Gastrocnemius medialis (tissue), 4 donors: ENCODE results near the gene CAV1. TPM values are rescaled to one million over a fixed set of nuclear protein-coding genes. Genes with fewer than 3 reads are reported as not detected.

Source experiments
- ATAC-seq, 2 donors: fragments of 150-250 bp; one replicate each; pipeline ENCODE4 v1.9.1; 2016
- DNase-seq, 2 donors: peaks; one replicate each; pipeline ENCODE4 v3.0.0-alpha.2; 2019
- H3K27ac ChIP-seq, 4 donors: fragments of 200-600 bp; sonication (generic); 1 replicate in 1 of 4; 2 replicates in 3 of 4; pipeline ENCODE4 v1.5.1; 2016 to 2018; ENCODE audit warnings: mild to moderate bottlenecking in 2 of 4, moderate library complexity in 1 of 4
- H3K27me3 ChIP-seq, 3 donors: fragments of 200-600 bp; sonication (generic) in 2 of 3; 1 replicate in 1 of 3; 2 replicates in 2 of 3; pipeline versions ENCODE4 v1.5.1 to v1.6.0; 2016 to 2019; ENCODE audit warnings: mild to moderate bottlenecking in 1 of 3, moderate library complexity in 1 of 3
- H3K36me3 ChIP-seq, 2 donors: fragments of 200-600 bp; sonication (generic) in 1 of 2; one replicate each; pipeline ENCODE4 v1.5.1; 2017 to 2018
- H3K4me1 ChIP-seq, 2 donors: fragments of 200-600 bp; sonication (generic) in 1 of 2; one replicate each; pipeline ENCODE4 v1.5.1; 2016 to 2017; ENCODE audit warnings: mild to moderate bottlenecking in 2 of 2
- H3K4me3 ChIP-seq, 4 donors: fragments of 200-600 bp; sonication (generic) in 3 of 4; 1 replicate in 1 of 4; 2 replicates in 3 of 4; pipeline ENCODE4 v1.5.1; 2016 to 2019; ENCODE audit warnings: mild to moderate bottlenecking in 2 of 4
- H3K9me3 ChIP-seq, 3 donors: fragments of 200-600 bp; sonication (generic) in 2 of 3; 1 replicate in 1 of 3; 2 replicates in 2 of 3; pipeline ENCODE4 v1.5.1; 2016 to 2019
- POLR2A ChIP-seq, 2 donors: fragments of 450-650 bp; IDR thresholded peaks; one replicate each; pipeline ENCODE4 v1.6.1; 2017; ENCODE audit warnings: antibody characterized with exemption in 2 of 2, mild to moderate bottlenecking in 2 of 2, moderate library complexity in 2 of 2
- in situ Hi-C, 4 donors: fragments of 200-750 bp; cut with MboI; loops; one replicate each; pipeline versions ENCODE4 v1.15.0 to v1.8.0; 2017; ENCODE audit warnings: low sequenced_read_pairs in 4 of 4
- intact Hi-C: fragments of 100-400 bp; cut with DNase I; formaldehyde crosslinking; loops from one replicate; pipeline ENCODE4 v1.15.1; 2023; ENCODE audit warnings: low total_unique reads
- total RNA-seq, 4 donors: library from RNA; depleted of rRNA; stranded (reverse); fragments of >200 nt; gene quantifications; one replicate each; pipeline versions ENCODE4 v1.1.0 to v1.2.3, GENCODE V29; 2016
- TF ChIP-seq, protein P1 (sequence below), 5 experiments: fragments of 450-650 bp in 3 of 5; fragments of 200-600 bp in 2 of 5; sonication (generic) in 2 of 5; IDR thresholded peaks in 4 of 5; conservative IDR thresholded peaks in 1 of 5; 1 replicate in 4 of 5; 2 replicates in 1 of 5; pipeline ENCODE4 v1.5.1; 2016 to 2019; ENCODE audit warnings: antibody characterized with exemption in 5 of 5, mild to moderate bottlenecking in 3 of 5, moderate library complexity in 3 of 5

The CAV1 gene
- total RNA-seq, 4 donors from 2014 or later: 64.7 to 87.8 (median 71.2) TPM

DNA sequence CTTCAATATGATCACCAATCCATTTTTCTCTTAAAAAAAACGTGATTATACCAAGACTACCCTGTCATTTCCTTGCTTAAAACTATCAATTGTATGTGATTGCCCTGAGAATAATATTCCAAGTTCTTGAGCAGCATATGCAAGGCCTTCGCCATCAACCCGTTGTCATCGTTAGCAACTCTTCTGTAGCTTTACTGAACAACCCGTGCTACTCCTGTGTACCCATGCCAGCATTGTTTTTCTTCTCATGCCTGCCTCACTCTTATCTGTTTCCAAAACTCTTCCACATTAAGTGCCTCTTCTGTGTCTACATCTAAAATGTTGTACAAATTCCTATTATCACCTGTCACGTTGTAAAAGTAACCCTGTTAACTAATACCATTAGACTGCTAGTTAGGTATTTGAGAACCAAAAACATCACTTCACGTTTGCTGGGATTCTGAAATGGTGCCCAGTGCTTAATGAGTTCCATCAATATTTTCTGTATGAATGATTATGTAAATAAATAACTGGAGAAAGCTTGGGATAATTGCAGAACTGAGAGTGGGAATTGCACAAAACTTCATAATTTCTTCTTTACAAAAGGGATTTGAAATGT lies 14.8 kb upstream of the CAV1 start:
- Histone ChIP-seq H3K4me1 (no peaks in the 10 kb centered on the region), H3K27ac (peak overlapping the region in 2 of 4 donors; percentile 38 to 73)
- intact Hi-C loops: no loop called here

DNA sequence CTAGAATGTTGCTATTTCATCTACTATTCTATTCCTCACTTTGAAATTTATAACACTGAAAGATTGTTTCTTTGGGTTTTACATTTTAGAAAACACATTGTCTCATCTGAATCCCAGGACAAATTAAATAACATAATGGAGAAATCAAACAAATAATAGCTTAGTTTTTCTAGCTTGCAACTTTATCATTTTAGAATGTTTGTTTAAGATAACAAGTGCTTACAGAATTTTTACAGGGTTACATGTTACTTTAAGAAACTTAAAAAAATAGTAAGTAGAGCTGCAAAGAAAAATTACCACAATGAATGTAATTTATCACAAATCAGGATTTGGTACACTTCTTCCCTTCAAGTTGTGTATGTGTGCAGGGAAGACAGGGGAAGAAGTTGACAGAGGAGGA lies 14.0 kb upstream of the CAV1 start:
- no peak for ATAC-seq
- intact Hi-C loops: no loop called here
- H3K4me1 ChIP-seq: no peaks in the 10 kb centered on the region
- no peak overlapping the region for H3K4me3 ChIP-seq
- no peak for DNase-seq
- no peaks in the 10 kb centered on the region for H3K36me3 ChIP-seq
- no peaks in the 10 kb centered on the region for H3K27me3 ChIP-seq
- H3K9me3 ChIP-seq: no peaks in the 10 kb centered on the region
- TF ChIP-seq, protein P1, sequence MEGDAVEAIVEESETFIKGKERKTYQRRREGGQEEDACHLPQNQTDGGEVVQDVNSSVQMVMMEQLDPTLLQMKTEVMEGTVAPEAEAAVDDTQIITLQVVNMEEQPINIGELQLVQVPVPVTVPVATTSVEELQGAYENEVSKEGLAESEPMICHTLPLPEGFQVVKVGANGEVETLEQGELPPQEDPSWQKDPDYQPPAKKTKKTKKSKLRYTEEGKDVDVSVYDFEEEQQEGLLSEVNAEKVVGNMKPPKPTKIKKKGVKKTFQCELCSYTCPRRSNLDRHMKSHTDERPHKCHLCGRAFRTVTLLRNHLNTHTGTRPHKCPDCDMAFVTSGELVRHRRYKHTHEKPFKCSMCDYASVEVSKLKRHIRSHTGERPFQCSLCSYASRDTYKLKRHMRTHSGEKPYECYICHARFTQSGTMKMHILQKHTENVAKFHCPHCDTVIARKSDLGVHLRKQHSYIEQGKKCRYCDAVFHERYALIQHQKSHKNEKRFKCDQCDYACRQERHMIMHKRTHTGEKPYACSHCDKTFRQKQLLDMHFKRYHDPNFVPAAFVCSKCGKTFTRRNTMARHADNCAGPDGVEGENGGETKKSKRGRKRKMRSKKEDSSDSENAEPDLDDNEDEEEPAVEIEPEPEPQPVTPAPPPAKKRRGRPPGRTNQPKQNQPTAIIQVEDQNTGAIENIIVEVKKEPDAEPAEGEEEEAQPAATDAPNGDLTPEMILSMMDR (IDR thresholded peaks at IDR 0.05 in 4 of 5, conservative IDR thresholded peaks at IDR 0.05 in 1 of 5): no peak
- TF ChIP-seq POLR2A (IDR thresholded peaks at IDR 0.05): no peak
- peak overlapping the region; percentile 63 to 75 (median 71) for H3K27ac ChIP-seq
- in situ Hi-C loops: no loop called here

More for the DNA sequence above, 14.8 kb upstream of the CAV1 start:
- no peak for ATAC-seq
- H3K36me3 ChIP-seq: no peaks in the 10 kb centered on the region
- TF ChIP-seq, protein P1 (IDR thresholded peaks at IDR 0.05 in 4 of 5, conservative IDR thresholded peaks at IDR 0.05 in 1 of 5): no peak
- TF ChIP-seq POLR2A (IDR thresholded peaks at IDR 0.05): no peak
- DNase-seq: no peak
- H3K4me3 ChIP-seq: no peak overlapping the region
- H3K27me3 ChIP-seq: no peaks in the 10 kb centered on the region
- no peaks in the 10 kb centered on the region for H3K9me3 ChIP-seq
- in situ Hi-C loops: no loop called here

DNA sequence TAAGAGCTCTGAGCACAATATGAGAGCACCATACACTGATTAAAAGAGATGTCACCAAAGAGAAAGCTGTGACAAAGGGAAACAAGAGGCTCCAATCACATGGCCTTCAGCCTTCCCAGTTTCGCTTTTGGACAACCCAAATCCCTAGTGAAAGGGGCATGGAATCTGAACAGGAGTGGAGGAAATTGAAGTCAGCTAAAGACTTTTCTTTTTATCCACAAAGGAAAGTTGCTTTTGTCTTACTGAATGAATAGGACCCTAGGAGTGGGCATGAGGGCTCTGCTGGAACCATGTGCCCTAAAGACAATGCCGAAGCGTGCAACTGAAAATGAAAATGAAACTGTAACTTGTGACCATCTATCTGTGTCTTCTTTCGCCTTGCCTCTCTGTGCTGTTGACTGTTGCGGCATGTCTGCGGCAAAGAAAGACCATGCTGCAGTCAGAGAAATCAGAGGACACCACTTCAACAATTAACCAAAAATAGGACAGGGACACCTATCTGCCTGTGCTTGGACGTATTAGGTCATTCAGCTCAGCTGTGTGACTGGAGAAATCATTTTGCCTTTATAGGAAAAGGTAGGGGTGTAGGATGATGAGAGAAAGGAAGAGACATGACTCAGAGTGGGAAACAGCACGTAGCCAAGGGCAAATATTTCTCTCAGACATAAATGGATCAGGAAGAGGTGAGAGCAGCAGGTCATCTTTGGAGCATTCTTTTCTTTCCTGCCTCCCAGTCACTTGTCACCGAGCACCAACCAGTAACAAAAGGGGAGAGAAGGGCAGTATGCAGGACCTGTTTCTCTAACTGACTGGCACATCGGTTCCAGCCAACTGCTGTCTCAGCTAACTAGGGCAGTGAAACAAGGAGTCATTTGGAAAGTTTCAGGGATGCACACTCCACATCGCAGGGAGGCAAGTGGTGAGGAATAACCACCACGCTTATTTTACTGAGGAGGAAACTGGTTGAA lies 13.0 kb upstream of the CAV1 start:
- Histone ChIP-seq H3K36me3 (no peaks in the 10 kb centered on the region), H3K9me3 (no peaks in the 10 kb centered on the region), H3K4me3 (peak overlapping the region; percentile 41 to 60 (median 56)), H3K4me1 (no peaks in the 10 kb centered on the region), H3K27me3 (no peaks in the 10 kb centered on the region), H3K27ac (peak overlapping the region; percentile 63 to 75 (median 71))
- in situ Hi-C loops: no loop called here
- intact Hi-C loops: no loop called here
- peak; percentile 69 to 85 for ATAC-seq
- no peak for DNase-seq
- no peak for TF ChIP-seq POLR2A (IDR thresholded peaks at IDR 0.05)
- TF ChIP-seq, protein P1 (IDR thresholded peaks at IDR 0.05 in 4 of 5, conservative IDR thresholded peaks at IDR 0.05 in 1 of 5): no peak

DNA sequence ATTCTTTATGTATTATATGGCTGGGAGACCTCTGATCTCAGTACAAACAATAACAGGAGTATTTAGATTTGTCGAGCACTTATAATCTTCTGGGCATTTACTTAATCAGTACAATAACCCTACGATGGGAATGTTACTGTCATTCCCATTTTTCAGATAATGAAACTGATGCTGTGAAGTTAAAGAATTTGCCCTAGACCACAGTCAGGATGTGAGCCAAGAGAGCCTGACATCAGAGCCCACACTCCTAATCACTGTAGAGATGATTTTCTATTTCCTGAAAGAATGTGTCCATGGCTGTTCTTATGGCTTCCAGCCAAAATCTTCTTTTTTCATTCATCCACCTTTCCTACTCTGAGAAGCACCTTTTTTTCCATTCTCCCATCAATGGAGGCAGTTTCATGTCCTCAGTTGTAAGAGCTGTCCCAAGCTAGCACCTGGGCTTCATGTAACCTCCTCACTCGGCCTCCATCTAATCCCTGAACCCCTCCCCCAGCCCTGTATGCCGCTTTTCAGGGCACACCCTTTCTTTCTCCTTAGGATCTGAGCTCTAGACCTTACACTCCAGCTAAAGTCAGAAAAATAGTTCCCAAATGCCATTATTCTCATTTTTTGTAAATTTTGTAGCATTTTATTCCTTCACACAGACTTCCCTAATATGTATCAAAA lies 12.2 kb upstream of the CAV1 start:
- ATAC-seq (no peak), DNase-seq (no peak)
- Histone ChIP-seq H3K27me3 (no peaks in the 10 kb centered on the region), H3K36me3 (no peaks in the 10 kb centered on the region), H3K4me3 (peak overlapping the region; percentile 41 to 60 (median 56)), H3K4me1 (no peaks in the 10 kb centered on the region), H3K9me3 (no peaks in the 10 kb centered on the region), H3K27ac (peak overlapping the region; percentile 63 to 75 (median 71))
- TF ChIP-seq, protein P1 (IDR thresholded peaks at IDR 0.05 in 4 of 5, conservative IDR thresholded peaks at IDR 0.05 in 1 of 5): no peak
- no peak for TF ChIP-seq POLR2A (IDR thresholded peaks at IDR 0.05)
- in situ Hi-C loops (no loop called here), intact Hi-C loops (no loop called here)
